Ectodermal cell (in vitro differentiated cells): ENCODE data around the gene NOXA1.

ENCODE experiments used
- H3K27ac ChIP-seq: 2 replicates; pipeline ENCODE4 v1.7.0; 2013; ENCODE audit warnings: mild to moderate bottlenecking, low read depth, low read length; ENCODE audit not compliant: insufficient read depth, poor library complexity, severe bottlenecking
- H3K27me3 ChIP-seq: 2 replicates; pipeline ENCODE4 v1.7.0; 2013; ENCODE audit warnings: mild to moderate bottlenecking, low read length; ENCODE audit not compliant: insufficient read depth, control insufficient read depth, poor library complexity, severe bottlenecking
- H3K36me3 ChIP-seq: one replicate; pipeline ENCODE4 v1.7.0; 2013; ENCODE audit warnings: low read length; ENCODE audit not compliant: control insufficient read depth, insufficient read depth
- H3K4me1 ChIP-seq: one replicate; pipeline ENCODE4 v1.7.0; 2013; ENCODE audit warnings: low read length; ENCODE audit not compliant: control insufficient read depth, insufficient read depth
- H3K4me3 ChIP-seq: 2 replicates; pipeline ENCODE4 v1.7.0; 2013; ENCODE audit warnings: low read depth, low read length, control low read depth; ENCODE audit not compliant: insufficient read depth
- H3K9me3 ChIP-seq: 2 replicates; pipeline ENCODE4 v1.7.0; 2013; ENCODE audit warnings: mild to moderate bottlenecking, low read length, moderate library complexity; ENCODE audit not compliant: control insufficient read depth
- WGBS, 2 experiments: methylation state at CpG; one replicate each; pipeline ENCODE4 v1.1.7; 2013; ENCODE audit warnings: missing lambda C conversion rate in 2 of 2; 5-methylcytosine and 5-hydroxymethylcytosine counted together

NOXA1 gene

DNA sequence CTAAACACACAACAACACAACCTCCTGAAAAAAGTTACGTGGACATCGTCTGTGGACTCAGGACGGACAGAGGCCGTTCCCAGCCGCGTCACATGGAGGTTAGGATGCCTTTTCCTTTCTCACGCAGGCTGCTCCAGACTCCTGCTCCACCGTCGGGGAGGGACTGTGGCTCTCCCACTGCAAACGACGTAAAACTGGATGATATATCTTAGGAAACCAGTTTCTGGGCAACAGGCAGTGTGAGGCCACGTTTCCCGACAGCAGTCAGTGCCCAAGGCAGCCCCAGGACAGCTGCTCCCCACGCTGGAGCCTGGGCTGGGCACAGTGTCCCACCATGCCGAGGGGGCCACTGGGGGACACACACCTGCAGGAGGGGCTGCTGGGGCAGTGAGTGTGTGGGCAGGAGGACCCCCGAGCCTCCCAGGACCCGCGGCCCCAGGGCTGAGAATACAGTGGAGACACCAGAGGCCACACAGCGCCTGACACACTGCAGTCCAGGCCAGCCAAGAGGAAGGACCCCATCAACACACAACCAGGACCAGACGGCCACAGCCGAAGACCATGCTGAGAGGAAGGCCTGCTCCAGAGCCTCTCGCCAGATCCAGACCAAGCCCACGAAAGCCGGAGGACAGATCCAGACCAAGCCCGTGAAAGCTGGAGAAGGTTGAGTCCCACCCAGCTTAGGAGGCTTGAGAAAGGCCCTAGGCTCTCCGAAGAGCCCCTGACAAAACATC is 26.4 kb upstream of the NOXA1 start:
- 94 to 95% methylated on average over 26 of the region's 26 CpGs for WGBS, 2 experiments
- Histone ChIP-seq H3K36me3 (no peaks in the 10 kb centered on the region), H3K4me1 (no peaks in the 10 kb centered on the region), H3K4me3 (no peak overlapping the region), H3K9me3 (no peaks in the 10 kb centered on the region), H3K27ac (no peak overlapping the region), H3K27me3 (no peaks in the 10 kb centered on the region)

DNA sequence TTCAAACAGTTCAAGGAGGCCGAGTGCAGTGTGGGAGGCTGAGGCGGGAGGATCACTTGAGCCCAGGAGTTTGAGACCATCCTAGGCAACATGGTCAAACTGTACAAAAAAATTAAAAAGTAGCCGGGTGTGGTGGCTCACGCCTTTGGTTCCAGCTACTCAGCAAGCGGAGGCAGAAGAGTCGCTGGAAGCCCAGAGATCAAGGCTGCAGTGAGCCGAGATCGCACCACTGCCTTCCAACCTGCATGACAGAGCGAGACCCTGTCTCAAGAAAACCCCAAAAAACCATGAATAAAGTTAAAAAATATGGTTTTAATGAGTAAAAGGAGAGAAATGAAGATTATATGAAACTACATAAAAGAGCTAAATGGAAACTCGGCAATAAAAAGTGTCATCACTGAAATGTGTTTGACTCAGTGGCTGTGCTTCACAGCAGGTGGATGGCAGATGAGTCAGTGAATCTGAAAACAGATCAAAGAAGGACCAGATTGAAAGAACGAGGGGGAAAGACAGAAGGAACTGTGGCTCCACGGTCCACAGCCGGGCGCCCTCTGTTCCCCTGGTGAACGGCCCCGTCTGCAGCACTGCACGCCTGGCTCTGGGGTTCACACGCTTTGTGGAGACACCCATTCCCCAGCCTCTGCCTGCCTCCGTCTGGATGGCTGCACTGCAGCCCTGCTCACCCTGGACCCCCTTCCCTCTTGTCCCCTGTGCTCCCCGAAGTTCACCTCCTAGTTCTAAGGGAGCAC is 25.3 kb upstream of the NOXA1 start:
- H3K4me3 ChIP-seq, result no peak overlapping the region
- 93% methylated on average over 20 of the region's 20 CpGs for WGBS, 2 experiments

DNA sequence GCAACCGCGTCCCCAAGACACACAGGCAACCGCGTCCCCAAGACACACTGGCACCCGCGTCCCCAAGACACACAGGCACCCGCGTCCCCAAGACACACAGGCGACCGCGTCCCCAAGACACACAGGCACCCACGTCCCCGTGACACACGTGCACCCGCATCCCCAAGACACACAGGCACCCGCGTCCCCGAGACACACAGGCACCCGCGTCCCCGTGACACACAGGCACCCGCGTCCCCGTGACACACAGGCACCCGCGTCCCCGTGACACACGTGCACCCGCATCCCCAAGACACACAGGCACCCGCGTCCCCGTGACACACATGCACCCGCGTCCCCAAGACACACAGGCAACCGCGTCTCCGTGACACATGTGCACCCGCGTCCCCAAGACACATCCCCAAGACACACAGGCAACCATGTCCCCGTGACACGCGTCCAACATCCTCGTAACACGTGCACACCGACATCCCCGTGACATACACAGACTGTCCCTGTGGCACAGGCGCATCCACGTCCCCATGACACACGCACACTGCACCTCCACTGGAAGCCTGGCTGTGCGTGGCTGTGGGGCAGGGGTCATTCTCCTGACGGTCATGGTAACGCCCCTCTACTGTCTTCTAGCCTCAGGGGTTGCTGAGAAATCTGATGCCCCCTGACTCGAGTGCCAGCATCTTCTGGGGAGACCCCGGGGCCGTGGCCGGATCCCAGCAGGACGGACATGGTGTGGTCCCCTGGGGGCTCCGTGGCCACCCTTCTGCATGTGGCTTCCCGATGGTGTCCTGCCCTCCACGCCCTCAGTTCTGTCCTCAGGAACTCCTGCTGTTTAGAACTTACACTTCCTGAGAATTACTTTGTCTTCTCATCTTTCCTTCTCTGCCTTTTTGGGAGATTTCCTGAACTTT is 24.4 kb upstream of the NOXA1 start:
- Histone ChIP-seq H3K27ac (no peak overlapping the region), H3K36me3 (no peaks in the 10 kb centered on the region), H3K4me1 (no peaks in the 10 kb centered on the region), H3K9me3 (no peaks in the 10 kb centered on the region), H3K27me3 (no peaks in the 10 kb centered on the region), H3K4me3 (no peak overlapping the region)
- 95 to 96% methylated on average over 60 of the region's 60 CpGs for WGBS, 2 experiments

More for the DNA sequence above, 25.3 kb upstream of the NOXA1 start:
- Histone ChIP-seq H3K4me1 (no peaks in the 10 kb centered on the region), H3K9me3 (no peaks in the 10 kb centered on the region), H3K27me3 (no peaks in the 10 kb centered on the region), H3K27ac (no peak overlapping the region), H3K36me3 (no peaks in the 10 kb centered on the region)

DNA sequence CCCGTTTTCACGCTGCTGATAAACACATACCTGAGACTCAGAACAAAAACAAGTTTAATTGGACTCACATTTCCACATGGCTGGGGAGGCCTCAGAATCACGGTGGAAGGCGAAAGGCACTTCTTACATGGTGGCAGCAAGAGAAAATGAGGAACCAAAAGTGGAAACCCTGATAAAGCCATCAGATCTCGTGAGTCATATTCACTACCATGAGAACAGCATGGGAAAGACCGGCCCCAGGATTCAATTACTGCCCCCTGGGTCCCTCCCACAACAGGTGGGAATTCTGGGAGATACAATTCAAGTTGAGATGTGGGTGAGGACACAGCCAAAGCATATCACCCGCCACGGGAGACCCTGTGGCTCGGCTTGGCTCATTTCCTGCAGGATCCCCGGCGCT is 20.4 kb upstream of the NOXA1 start:
- 94 to 95% methylated on average over 11 of the region's 11 CpGs for WGBS, 2 experiments

DNA sequence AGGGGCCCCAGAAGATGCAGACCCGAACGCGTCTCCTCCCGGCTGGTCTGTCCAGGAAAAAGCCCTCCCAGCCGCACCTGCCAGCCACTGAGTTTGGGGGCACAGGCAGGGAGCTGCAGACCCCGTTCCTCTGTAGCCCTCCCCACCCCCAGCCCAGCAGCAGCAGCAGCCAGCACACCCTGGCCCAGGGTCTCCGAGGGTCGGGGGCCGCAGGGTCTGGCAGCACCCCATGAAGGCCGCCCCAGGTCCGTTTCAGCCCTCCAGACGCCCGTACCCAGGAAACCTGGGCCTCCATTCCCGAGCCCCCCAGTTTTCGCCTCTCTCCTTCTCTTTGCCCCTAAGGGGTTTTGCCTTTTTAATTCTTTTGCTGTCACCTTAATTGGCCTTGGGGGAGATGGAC is 19.9 kb upstream of the NOXA1 start:
- Histone ChIP-seq H3K4me1 (peaks cover 5% of the 10 kb centered on the region), H3K27me3 (peaks cover 8% of the 10 kb centered on the region), H3K9me3 (no peaks in the 10 kb centered on the region), H3K36me3 (no peaks in the 10 kb centered on the region), H3K4me3 (no peak overlapping the region), H3K27ac (no peak overlapping the region)
- WGBS, 2 experiments, result 95 to 96% methylated on average over 15 of the region's 15 CpGs

More for the DNA sequence above, 20.4 kb upstream of the NOXA1 start:
- Histone ChIP-seq H3K27ac (no peak overlapping the region), H3K27me3 (peaks cover 8% of the 10 kb centered on the region), H3K36me3 (no peaks in the 10 kb centered on the region), H3K9me3 (no peaks in the 10 kb centered on the region), H3K4me3 (no peak overlapping the region), H3K4me1 (peaks cover 5% of the 10 kb centered on the region)

DNA sequence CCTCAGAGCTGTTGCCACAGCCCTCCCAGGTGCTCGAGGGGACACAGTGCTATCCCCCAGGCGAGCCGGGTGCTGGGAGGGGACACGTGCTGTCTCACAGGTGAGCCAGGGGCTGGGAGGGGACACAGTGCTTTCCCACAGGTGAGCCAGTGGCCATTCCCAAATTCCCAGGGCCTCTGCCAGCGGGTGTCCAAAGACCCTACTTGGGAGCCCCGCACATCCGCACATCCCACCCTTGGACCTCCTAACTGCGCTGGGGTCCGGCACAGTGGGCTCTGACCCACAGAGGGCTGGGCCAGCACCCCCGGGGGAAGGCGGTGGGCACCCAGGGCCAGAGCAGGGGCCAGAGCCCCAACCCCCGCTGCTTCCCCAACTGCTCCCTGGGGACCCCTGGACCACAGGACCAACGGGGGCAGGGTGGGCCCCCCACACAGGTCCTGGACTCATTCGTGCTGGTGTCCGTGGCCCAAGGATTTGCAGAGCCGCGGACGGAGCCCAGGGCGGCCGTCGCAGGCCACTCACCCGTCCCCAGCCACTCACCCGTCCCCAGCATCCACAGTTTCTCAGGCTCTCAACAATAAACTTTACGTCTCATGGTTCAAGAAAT is 18.1 kb upstream of the NOXA1 start:
- Histone ChIP-seq H3K4me1 (peaks cover 5% of the 10 kb centered on the region), H3K9me3 (no peaks in the 10 kb centered on the region), H3K4me3 (no peak overlapping the region), H3K27me3 (peaks cover 8% of the 10 kb centered on the region), H3K27ac (no peak overlapping the region), H3K36me3 (no peaks in the 10 kb centered on the region)
- 92 to 93% methylated on average over 24 of the region's 24 CpGs for WGBS, 2 experiments

DNA sequence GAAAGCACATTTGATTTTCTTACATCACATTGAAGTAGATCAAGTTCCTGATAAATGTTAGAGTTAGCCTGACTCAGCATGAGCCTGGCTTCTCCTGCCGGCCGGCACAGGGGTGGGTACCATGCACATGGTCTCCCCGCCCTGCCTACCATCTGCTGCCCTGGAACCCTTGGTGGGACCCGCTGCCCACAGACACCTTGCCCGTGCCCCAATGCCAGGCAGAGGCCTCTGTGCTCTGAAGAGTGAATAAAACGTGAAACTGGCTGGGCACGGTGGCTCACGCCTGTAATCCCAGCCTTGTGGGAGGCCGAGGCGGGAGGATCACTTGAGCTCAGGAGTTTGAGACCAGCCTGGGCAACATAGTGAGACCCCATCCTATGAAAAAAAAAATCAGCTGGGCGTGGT is 17.5 kb upstream of the NOXA1 start:
- Histone ChIP-seq H3K4me3 (no peak overlapping the region), H3K9me3 (no peaks in the 10 kb centered on the region), H3K27ac (no peak overlapping the region), H3K36me3 (no peaks in the 10 kb centered on the region), H3K4me1 (peaks cover 5% of the 10 kb centered on the region), H3K27me3 (peaks cover 8% of the 10 kb centered on the region)
- 93 to 94% methylated on average over 11 of the region's 11 CpGs for WGBS, 2 experiments

DNA sequence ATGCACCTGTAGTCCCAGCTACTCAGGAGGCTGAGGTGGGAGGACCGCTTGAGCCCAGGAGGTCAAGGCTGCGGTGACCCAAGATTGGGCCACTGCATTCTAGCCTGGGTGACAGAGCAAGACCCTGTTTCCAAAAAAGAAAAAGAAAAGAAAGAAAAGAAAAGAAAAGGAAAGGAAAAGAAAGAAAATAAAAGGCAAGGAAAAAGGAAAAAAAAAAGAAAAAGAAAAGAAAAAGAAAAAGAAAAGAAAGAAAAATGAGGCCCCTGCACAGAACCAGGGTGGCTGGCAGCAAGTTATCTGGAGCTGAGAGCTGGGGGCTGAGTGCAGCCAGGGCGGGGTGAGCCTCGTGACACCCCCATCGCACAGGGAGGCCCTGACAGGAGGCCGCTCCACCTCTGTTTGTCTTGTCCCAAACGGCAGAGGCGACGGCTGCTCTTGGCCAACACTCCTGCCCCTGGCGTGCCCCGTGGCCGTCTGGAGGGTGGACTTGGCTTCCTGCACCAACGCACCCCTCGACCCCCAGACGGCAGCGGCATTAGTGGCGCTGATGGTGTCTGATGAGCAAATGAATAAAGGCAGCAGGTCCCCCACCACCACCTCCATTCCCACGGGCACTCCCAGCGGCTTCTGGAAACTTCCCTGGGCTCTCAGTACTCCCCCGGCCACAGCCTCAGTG is 17.0 kb upstream of the NOXA1 start:
- Histone ChIP-seq H3K36me3 (no peaks in the 10 kb centered on the region), H3K9me3 (no peaks in the 10 kb centered on the region), H3K27me3 (peaks cover 8% of the 10 kb centered on the region), H3K27ac (no peak overlapping the region), H3K4me1 (peaks cover 5% of the 10 kb centered on the region), H3K4me3 (peak overlapping the region; percentile 26)
- WGBS, 2 experiments, result 83% methylated on average over 20 of the region's 20 CpGs

DNA sequence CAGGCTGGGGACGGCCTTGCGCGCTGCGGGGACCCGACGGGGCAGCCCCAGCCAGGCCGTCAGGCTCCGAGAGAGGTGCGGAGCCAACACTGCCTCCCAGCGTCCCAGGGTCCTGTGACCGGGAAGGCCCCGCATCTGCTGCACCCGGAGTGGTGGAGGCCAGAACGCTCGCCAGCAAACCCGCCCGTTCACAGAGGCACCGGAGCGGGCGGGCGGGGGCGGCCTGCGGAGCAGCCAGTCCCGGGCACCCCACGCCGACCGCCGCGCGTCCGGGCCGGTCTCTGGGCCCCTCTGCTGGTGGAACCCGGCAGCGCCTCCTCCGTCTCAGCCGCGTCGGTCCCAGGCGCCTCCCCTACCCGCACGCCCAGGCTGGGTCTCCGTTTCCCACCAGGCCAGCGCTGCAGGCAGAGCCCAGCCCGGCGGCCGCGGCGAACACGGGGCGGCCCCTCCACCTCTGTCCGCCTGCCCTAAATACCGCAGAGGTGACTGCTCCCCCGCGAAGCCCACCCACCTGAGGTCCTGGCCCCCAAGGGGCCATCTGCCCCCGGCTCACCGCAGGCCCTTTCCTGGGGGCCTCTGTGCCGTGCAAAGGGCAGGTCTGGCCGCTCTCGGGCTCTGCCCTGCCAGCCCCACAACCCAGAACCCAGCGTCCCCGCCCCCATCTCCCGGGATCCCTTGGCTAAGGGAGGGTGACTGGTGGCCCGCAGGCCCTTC is 16.2 kb upstream of the NOXA1 start:
- H3K27ac ChIP-seq, result no peak overlapping the region
- H3K36me3 ChIP-seq, result no peaks in the 10 kb centered on the region
- peak overlapping the region; percentile 26 for H3K4me3 ChIP-seq
- WGBS, 2 experiments, result 4% methylated on average over 63 of the region's 63 CpGs
- peaks cover 5% of the 10 kb centered on the region for H3K4me1 ChIP-seq
- H3K9me3 ChIP-seq, result no peaks in the 10 kb centered on the region
- peaks cover 8% of the 10 kb centered on the region for H3K27me3 ChIP-seq
